Measurements from ENCODE around the gene DNTT.

The DNTT gene

DNA sequence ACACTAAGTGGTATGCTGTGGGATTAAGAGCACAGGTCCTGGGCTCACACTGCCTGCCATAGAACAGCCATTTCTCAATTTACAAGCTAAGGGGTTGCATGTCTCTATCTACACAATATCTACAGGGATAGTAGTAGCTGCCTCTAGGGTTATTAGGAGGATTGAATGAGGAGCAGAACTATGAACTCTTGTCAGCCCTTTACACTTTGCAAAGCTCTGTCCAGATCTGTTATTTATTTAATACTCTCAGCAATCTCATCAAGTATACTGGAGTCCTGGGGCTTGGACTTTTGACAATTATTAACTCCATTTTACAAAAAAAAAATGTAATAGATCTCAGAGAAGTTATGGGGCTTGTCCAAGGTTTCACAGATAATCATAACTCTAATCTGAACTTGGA, 47.8 kb downstream of the DNTT start:
- DNase-seq, result no peak

DNA sequence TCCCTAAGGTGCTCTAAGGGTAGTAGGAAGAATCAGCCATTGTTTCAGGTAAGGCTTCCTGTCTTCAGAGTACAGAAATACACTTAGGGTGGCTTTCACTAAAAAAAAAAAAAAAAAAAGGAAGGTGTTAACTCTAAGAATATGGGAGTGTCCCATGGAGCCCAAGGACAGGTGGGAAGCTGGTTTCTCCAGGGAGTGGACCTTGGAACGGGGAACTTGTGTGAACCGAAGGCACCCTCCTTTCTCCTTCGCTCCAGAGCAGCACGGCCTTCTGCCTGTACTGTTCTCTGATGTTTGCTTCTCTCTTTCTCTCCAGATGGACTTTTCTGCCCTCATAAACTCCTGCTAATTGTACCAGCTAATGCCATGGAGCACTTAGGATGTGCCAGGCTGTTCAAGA, 48.3 kb downstream of the DNTT start:
- no peak for DNase-seq

DNA sequence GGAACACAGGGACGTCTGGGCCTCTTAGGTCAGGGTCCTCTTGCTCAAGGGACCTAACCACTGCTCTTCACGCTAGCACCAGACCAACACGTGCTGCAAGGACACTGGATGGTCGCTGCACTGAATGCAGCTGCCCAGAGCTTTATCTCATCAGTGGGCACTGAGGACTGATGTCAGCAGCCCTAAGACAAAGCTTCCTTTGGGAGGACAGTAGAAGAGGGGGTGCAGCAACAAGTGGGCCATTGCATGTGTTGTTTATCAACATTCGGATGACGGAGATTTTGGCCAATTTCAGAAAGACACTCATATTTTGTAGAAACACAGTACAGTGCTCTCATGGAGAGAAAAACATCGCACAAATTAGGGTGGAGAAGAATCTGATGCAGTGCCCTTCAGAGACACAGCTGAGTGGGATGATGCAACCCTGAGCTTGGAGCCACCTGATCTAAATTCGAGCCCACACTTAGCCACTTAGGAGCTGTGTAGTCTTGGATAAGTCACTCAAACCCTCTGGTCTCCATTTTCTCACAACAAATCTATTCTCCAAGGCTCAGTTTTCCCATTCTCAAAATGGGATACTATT, 52.9 kb downstream of the DNTT start:
- no peak for DNase-seq

DNA sequence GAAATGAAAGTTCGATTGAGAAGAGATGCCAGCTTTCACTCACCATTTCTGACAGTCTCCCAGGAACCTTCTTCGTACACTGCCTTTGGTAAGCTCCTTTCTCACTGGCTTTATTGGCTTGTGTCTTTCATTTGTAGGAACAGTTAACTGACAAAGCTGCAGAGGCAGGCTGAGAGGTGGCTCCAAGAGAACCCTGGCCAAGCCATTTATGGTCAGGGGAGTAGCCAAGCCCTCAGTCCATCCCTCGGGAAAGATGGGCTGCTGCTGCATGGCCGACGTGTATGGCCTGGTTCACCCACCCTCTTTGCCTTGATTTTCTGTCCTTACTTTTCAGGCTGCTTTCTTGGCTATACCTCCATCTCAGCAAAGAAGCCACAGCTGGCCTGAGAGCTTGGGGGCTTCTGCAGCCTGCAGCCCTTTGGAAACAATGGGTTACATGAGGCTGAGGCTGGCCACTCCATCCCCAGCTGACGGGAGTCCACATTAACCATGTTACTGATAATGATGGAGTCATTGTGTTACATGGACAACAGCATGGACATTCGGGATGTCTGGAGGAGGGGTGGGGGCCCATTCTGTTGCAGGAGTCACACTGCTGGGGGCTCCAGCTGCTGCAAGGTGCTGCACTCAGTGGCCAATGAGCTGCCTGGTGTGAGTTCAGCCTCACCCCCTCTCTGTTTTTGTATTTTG, 54.8 kb downstream of the DNTT start, which contains the start of gene OPALIN:
Gene OPALIN (minus strand): TSS at position 152 of the 690 bp plus-strand sequence. CDS start 106 bp downstream, at position 46.
- no peak for DNase-seq

DNA sequence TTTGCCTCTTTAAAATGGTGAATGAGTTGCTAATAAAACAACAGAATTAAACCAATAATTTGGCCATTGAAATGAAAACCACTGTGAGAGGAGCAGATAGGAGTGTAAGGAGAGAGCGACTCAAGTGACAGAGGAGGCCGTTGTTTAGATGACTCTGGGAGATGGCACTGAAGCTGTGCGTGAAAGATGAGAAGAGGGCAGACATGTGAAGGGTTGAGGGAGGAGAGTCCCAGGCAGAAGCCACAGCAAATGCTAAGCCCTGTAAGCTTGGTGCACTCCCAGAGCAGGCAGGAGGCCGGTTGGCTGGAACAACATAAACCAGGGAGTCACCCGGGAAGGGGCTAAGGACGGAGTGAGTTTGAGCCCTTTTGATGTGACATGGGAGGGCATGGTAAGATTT, 55.4 kb downstream of the DNTT start:
- DNase-seq, result no peak

DNA sequence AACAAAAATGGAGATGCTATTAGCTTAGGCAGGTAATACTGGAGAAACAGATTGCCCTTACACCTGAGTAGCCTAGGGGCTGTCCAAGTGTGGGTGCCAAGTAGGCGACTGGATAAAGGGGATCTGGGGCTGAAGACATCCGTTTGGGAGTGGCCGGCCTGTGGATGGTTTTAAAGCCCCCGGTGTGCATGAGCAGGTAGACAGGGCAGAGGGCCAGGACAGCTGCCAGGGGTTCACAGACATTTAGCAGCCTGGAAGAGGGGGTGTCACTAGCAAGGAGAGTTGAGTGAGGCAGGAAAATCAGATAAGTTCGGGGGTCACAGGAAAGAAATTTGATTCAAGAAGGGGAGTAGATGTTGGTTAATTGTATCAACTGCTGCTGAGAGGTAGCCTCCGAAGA, 56.1 kb downstream of the DNTT start:
- DNase-seq, result no peak

DNA sequence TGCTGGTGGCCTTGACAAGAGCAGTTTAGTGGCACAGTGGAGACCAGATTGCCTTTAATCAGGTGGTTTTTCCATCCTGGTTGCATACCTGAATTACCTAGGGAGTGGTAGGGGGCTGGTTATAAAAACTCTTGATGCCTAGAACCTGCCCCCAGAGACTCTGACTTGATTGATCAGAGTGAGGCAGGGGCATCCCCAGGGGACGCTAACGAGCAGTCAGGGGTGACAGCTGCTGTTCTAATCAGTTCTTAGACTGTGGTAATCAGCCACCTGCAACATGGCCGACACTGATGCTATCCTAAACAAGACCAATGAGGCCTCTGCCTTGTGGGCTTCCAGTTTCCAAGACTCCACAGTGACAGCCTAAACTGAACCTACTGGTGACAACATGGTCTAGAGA, 56.5 kb downstream of the DNTT start:
- DNase-seq, result no peak

DNA sequence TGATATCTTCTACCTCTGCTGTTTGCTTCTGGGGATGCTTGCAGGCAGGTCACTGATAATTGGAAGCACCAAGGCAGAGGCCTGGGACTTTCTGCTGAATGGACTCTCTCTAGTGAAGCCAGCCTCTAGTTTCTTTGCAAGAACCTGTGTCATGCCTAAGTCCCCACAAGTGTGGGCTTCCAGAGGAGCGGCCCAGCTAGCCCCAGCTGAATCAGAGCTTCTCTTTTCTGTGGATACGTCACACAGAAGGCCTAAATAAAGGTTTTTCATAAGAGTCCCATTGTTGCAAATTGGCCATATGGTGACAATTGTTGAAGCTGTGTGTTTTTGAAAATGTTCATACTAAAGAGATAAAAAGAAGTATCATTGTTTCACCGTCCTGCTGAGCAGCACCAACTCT, 61.3 kb downstream of the DNTT start:
- no peak for DNase-seq

DNA sequence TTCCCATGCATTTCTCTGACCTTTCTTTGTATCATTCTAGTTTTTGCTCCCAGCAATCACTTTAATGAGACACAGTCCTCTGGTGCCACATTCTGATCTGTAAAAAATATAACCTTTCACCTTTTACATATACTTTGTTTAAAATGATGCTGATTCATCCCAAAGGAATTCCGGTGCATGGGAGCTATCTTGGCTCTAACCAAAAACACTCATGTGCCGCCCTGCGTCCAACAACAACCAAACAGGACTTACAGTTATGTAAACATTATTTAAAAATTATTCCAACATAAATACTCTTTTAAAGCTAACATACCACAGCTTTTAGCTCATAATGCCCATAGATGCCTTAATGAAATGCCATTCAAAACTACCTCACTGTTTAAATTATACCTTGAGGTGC, 62.3 kb downstream of the DNTT start:
- DNase-seq, result no peak

DNA sequence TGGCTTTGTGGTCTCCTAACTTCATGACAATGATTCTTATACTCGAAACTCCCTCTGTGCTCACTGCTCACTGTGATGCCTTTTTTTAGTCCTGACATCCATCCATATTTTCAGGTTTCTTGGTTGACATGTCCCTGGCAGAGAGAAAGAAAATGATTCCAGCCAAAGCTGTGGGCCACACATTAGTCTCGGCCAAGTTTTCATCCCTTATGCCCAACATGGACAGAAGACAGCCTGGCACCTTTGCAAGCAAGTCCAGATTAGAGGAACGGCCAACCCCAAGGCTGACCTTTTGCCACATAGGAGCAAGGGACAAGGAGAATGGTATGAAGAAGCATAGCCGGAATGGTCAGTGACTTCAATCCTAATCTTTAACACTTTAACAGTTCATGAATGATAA, 63.2 kb downstream of the DNTT start:
- no peak for DNase-seq

DNA sequence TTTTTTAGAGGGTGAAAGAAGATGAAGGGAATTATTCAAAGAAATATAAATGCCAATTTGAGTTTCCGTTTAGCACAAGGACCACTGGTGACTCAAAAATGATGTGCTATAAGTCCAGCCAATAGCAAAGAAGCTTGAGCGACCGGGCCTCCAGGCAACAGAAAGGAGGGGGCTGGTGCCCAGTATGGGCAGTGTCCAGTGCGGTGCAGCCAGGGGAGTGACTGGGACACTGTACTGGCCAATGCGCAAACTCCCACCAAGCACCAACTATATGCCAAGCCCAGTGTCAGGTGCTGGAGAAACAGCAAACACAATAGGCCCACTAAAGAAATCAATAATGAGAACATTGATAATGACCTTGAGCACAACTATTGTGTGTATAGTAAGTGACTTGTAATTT, 64.7 kb downstream of the DNTT start:
- no peak for DNase-seq

DNA sequence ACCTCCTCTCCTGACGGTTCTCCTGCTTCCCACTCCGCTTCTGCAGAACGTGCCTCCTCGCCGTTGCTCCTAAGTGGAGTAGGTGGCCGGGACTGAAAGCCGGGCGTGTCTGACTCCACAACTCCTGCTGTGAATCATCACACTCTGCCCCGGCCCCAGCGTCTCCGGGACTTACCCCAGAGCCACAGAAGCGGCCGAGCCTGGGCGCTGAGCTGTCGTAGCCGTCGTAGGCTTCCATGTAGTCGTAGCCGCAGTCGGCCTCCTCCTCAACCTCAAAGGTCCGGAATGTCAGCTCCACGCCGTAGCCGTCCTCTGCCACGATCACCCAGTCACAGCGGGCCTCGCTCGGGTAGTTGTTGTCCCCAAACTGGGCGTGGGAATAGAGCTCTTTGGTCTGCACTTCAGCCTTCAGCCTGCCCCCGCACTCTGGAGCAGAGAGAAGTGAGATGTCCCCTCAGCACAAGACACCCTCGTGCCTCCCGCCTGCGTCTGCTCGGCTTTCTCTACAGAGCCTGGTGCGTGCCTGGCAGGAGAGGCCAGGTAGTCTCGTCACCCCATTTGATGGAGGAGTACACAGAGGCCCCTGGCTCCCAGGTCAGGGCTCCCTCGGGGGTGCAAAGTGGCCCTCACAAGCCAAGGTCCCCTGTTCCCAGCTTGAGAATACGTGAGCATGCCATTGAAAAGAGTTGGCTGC, 65.8 kb downstream of the DNTT start:
- DNase-seq, result no peak

DNA sequence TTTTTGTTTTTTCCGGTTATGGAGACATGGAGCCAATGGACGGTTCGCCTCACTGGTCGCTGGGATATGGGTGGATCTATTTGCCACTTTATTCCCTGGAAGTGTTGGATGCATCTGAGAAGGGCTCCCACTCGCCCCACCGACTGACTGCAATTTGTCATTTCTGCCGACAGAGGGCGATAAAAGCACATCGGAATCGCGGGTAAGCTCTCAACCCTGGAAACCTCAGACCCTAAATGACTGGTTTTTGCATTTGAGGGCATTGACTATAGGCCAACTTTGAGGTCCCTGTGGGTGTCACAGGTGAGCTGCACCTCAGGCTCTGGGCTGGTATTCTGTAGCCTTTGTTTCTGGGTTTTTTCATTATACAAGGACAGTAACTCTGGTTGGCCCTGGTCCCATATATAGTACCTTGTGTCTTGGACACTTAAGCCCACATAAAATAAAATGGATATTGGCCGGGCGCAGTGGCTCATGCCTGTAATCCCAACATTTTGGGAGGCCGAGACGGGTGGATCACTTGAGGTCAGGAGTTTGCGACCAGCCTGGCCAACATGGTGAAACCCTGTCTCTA, 66.4 kb downstream of the DNTT start:
- no peak for DNase-seq

DNA sequence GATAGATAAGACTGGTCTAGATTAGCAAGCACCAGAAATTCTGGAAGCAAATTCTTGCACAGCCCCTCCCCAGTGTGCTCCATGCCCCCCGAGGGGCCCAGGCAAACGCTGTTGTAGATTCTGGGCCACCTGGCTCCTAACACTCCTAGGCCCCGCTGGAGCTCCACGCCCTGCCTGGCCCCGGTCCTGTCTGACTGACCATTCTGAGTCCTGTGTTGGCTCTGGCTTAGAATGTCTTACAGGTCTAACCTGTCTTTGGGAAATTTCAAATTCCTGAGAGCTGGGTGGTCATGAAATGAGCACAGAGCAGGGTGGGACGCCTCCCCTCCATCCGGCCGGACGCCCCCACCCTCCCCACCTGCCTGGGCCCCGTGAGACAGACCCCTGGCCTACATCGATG, 67.1 kb downstream of the DNTT start:
- DNase-seq, result no peak

DNA sequence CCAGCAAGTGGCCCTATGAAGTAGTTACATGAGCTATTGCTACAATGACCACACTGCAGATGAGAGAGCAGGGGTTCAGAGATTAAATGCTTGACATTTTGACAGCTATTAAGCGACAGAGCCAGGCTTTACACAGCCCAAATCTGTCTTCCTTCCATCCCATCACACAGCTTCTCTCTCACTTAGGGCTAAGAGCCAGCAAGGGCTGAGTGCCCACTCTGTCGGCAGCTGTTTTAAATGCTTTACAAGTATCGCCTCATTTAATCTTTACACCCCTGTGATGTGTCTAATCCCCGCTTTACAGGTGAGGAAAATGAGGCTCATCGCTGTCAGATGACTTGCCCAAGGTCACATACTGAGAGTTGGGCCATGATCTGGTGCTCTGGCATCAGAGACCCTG, 69.8 kb downstream of the DNTT start:
- DNase-seq, result no peak

DNA sequence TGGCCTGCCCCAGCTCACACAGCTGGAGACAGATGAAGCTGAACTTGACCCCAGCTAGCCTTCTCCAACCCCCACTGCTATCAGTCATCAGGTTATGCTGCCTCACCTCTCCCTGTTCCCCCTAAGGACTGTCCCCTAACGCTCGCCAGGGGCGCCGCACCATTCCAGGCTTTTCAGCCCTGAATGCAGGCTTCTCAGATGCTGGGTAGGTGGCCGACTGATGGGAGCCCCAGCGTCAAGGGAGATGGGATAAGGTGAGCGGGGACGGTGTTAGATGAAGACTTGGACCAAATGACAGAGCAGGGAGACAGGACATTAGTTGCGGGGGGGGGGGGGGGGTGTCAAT, 70.4 kb downstream of the DNTT start:
- DNase-seq, result no peak

DNA sequence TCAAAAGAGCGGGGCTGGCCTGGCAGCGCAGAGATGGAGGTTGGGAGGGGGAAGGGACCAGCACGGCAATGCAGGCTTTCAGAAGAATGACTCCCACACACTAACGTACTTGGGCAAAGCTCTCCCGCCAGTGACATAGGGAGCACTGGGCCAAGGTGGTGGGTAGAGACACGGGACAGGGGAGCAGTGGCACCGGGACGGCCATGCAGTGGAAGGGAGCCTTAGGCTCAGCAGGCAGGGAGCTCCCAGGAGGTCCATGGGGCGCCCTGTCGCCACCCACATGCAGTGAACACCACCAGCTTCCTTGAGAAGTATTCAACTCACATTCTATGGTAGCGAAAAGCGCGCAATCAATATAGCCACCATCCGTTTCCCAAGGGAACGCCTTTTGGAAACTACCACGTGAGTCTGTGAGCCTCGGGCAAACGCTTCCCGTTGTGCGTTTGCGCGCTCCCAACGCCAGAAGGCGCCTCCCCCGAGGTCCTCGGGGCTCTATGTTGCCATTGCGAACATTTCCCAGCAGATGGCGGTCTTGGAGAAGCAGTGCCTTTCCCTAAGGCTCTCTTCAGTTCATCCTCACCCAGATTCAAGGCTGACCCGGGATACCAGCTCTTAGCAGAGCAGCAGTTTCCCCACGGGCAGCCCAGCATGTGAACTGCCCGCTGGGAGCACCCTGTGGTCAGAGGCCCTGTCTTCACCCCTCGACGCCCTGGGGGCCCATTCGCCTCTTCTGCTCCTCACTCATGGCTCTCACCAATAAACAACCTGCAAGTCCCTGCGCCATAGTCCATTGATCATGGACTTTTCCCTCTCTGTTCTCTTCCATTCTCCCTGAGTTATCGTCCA, 71.0 kb downstream of the DNTT start:
- DNase-seq, result peak; percentile 83

DNA sequence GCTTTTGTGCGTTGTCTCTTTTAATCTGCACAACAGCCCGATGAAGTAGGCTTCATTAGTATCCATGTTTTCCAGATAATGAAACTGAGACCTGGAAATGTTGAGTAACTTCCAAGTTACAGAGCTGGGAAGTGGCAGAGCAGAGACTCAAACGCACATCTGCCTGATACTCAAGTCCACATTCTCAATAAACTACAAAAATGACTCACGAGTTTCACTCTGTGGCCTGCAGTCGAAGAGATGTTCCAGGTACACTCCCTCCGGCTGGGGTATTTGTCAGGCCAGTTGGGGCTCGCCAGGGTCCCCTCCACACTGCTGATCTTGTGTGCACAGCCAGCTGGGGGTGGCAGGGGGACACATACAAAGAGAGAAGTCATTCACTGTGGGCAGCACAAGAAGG, 72.2 kb downstream of the DNTT start:
- no peak for DNase-seq

DNA sequence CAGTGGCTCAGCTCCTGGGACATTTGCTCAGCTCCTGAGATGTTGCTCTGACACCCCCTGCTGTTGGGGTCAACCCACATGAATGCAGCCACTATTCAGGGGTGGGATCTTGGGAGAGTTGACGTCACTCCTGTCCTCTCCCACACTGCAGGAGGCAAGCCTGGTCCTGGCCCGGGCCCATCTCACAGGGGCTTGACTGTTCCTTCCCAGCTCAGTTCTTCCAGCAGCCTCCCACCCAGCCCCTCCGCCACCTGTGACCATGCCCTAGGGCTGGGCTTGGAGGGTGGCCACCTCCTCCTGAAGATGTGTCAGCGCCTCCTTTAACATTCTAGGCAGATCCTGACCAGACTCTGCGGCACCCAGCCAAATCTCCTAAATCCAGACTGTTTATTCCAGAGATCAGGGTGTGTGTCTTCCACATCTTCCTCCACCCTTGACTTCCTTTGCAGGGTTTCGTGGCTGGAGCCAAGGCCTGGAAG, 73.6 kb downstream of the DNTT start:
- no peak for DNase-seq

DNA sequence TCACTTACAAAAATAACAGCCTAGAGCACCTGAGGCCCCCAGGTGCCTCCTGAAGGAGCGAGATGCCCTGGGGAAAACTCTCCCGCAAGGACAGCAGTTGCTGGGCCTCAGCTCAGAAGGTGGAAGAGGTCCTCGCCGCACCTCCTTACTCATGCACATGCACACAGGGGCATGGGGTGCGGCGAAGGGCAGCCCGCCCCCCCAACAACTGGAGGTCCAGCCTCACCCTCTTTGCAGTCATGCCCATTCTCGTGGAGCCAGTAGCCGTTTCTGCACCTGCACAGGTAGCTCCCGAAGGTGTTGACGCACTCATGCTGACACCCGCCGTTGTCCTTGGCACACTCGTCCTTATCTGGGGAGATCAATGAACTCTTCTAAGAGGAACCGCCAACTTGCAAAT, 74.5 kb downstream of the DNTT start:
- DNase-seq, result no peak

DNA sequence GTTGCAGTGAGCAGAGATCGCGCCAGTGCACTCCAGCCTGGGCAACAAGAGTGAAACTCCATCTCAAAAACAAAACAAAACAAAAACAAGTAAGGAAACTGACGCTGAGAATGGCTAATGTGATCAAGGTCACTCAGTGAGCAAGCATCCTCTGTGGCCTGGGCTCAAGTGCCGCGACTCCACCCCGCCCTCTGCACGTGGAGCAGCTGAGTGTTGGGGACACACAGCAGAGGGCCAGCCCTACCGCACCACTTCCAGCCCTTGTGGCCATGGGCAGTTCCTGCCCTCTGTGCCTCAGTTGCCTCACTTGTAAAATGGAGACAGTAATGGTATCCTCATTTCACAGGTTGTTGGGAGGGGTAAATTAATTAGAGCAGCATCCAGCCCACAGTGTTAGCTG, 75.5 kb downstream of the DNTT start:
- DNase-seq, result no peak

DNA sequence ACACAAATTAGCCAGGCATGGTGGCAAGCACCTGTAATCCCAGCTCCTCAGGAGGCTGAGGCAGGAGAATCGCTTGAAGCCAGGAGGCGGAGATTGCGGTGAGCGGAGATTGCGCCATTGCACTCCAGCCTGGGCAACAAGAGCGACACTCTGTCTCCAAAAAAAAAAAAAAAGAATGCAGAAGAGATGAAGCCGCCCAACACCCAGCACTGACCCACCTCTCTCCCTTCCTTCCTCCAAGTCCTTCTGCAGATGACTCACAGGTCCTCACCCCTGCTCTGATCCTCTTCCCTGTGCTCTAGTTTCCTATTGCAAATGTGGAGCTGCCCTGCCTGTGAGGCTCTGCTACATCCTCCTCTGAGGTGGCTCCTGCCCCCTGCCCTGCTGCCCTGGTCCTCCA, 76.6 kb downstream of the DNTT start:
- DNase-seq, result no peak

DNA sequence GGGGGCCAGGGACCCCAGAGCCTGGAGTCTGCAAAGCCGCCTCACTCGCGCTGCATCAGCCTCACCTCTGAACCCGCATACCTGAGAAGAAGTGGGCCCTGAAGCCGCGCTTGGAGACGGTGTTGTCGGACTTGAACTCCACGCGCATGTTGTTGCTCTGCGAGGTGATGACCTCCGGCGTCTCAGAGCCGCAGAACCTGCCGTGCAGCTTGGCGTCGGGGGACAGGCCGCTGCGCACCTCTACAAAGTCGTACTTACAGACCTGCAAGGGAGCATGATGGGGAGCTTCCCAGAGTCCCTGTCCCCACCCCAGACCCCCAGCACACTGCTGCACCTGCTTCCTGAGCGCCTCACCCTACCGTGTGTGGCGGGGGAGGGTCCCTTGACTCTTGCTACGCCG, 80.3 kb downstream of the DNTT start:
- DNase-seq, result no peak
